ENCODE results near the gene PRLR. TPM values are rescaled to one million over a fixed set of nuclear protein-coding genes. Genes with fewer than 3 reads are reported as not detected.

The PRLR gene
- total and polyA plus RNA-seq, 9 of the 15 experiments (the other 6 are each of a cell fraction or from before 2014, with no cell fraction given), result 0.02 TPM; not detected in 8

GRCh38 chr5:35023391-35024178 lies 206.7 kb downstream of the PRLR start:
- Histone ChIP-seq H3K9ac (ENCODE audit: insufficient read depth in 1 of 2, low read depth in 2 of 2, low read length in 2 of 2) (no peak overlapping the region), H3K79me2 (ENCODE audit: control insufficient read depth, insufficient read depth, low read length) (no peaks in the 10 kb centered on the region), H3K4me2 (ENCODE audit: insufficient read depth, low read length) (no peak overlapping the region), H3K27me3 (ENCODE audit: control insufficient read depth in 2 of 2, insufficient read depth in 2 of 2, low read length in 2 of 2) (peaks cover 6 to 7% of the 10 kb centered on the region in 2 experiments; a peak in 3 of 5 replicates), H3K27ac (ENCODE audit: extremely low read depth, low read depth, low read length) (no peak overlapping the region), H3K4me1 (replicated peaks in 1 of 2; ENCODE audit: control insufficient read depth in 2 of 2, insufficient read depth in 2 of 2, low read length in 2 of 2) (no peaks in the 10 kb centered on the region), H2AFZ (ENCODE audit: low read depth, low read length) (no peak overlapping the region), H3K9me1 (ENCODE audit: control insufficient read depth, insufficient read depth, low read length) (no peaks in the 10 kb centered on the region), H3K36me3 (ENCODE audit: control insufficient read depth, insufficient read depth, low read length) (no peaks in the 10 kb centered on the region), H3K4me3 (no peak overlapping the region), H4K20me1 (replicated peaks; ENCODE audit: control insufficient read depth, insufficient read depth, low read length) (no peaks in the 10 kb centered on the region), H3K9me3 (replicated peaks; ENCODE audit: control insufficient read depth, insufficient read depth, low read depth, low read length) (no peaks in the 10 kb centered on the region)
- in situ Hi-C loops (cut with MboI) (no loop called here), intact Hi-C loops (cut with micrococcal nuclease) (no loop called here)
- 0% methylated on average over 7 of the region's 7 CpGs for WGBS (ENCODE audit: insufficient coverage, low coverage, missing lambda C conversion rate)
- ChIA-PET POLR2A (no interaction called here), CTCF (ENCODE audit: low intra/inter-chr PET ratio) (no interaction called here)
- ATAC-seq (no peak), FAIRE-seq (no peak), DNase-seq (ENCODE audit: extremely low read depth in 1 of 4, low spot score in 3 of 4) (no peak)
- no TSS peak for BruUV-seq (replicated peaks)
- TF ChIP-seq NRF1 (conservative IDR thresholded peaks at IDR 0.05 in 1 of 2, IDR thresholded peaks at IDR 0.05 in 1 of 2), result no peak
- no peak for TF ChIP-seq DIDO1 (tag; IDR thresholded peaks at IDR 0.05; ENCODE audit: low read depth)
- TF ChIP-seq, protein P1, sequence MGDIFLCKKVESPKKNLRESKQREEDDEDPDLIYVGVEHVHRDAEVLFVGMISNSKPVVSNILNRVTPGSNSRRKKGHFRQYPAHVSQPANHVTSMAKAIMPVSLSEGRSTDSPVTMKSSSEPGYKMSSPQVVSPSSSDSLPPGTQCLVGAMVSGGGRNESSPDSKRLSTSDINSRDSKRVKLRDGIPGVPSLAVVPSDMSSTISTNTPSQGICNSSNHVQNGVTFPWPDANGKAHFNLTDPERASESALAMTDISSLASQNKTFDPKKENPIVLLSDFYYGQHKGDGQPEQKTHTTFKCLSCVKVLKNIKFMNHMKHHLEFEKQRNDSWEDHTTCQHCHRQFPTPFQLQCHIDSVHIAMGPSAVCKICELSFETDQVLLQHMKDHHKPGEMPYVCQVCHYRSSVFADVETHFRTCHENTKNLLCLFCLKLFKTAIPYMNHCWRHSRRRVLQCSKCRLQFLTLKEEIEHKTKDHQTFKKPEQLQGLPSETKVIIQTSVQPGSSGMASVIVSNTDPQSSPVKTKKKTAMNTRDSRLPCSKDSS (IDR thresholded peaks at IDR 0.05; ENCODE audit: low read depth, partially characterized antibody), result no peak
- TF ChIP-seq, protein P2, sequence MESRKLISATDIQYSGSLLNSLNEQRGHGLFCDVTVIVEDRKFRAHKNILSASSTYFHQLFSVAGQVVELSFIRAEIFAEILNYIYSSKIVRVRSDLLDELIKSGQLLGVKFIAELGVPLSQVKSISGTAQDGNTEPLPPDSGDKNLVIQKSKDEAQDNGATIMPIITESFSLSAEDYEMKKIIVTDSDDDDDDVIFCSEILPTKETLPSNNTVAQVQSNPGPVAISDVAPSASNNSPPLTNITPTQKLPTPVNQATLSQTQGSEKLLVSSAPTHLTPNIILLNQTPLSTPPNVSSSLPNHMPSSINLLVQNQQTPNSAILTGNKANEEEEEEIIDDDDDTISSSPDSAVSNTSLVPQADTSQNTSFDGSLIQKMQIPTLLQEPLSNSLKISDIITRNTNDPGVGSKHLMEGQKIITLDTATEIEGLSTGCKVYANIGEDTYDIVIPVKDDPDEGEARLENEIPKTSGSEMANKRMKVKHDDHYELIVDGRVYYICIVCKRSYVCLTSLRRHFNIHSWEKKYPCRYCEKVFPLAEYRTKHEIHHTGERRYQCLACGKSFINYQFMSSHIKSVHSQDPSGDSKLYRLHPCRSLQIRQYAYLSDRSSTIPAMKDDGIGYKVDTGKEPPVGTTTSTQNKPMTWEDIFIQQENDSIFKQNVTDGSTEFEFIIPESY (CRISPR knock-in tag; IDR thresholded peaks at IDR 0.05), result no peak
- no peak for TF ChIP-seq ILK (tag; IDR thresholded peaks at IDR 0.05; ENCODE audit: borderline replicate concordance, low read depth)
- TF ChIP-seq HMG20B (CRISPR knock-in tag; IDR thresholded peaks at IDR 0.05), result no peak
- TF ChIP-seq KAT2B (IDR thresholded peaks at IDR 0.05; ENCODE audit: low read depth, low read length), result no peak
- no peak for TF ChIP-seq SP1 (CRISPR knock-in tag; IDR thresholded peaks at IDR 0.05)
- TF ChIP-seq, protein P3, sequence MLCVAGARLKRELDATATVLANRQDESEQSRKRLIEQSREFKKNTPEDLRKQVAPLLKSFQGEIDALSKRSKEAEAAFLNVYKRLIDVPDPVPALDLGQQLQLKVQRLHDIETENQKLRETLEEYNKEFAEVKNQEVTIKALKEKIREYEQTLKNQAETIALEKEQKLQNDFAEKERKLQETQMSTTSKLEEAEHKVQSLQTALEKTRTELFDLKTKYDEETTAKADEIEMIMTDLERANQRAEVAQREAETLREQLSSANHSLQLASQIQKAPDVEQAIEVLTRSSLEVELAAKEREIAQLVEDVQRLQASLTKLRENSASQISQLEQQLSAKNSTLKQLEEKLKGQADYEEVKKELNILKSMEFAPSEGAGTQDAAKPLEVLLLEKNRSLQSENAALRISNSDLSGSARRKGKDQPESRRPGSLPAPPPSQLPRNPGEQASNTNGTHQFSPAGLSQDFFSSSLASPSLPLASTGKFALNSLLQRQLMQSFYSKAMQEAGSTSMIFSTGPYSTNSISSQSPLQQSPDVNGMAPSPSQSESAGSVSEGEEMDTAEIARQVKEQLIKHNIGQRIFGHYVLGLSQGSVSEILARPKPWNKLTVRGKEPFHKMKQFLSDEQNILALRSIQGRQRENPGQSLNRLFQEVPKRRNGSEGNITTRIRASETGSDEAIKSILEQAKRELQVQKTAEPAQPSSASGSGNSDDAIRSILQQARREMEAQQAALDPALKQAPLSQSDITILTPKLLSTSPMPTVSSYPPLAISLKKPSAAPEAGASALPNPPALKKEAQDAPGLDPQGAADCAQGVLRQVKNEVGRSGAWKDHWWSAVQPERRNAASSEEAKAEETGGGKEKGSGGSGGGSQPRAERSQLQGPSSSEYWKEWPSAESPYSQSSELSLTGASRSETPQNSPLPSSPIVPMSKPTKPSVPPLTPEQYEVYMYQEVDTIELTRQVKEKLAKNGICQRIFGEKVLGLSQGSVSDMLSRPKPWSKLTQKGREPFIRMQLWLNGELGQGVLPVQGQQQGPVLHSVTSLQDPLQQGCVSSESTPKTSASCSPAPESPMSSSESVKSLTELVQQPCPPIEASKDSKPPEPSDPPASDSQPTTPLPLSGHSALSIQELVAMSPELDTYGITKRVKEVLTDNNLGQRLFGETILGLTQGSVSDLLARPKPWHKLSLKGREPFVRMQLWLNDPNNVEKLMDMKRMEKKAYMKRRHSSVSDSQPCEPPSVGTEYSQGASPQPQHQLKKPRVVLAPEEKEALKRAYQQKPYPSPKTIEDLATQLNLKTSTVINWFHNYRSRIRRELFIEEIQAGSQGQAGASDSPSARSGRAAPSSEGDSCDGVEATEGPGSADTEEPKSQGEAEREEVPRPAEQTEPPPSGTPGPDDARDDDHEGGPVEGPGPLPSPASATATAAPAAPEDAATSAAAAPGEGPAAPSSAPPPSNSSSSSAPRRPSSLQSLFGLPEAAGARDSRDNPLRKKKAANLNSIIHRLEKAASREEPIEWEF (CRISPR knock-in tag; IDR thresholded peaks at IDR 0.05), result no peak
- TF ChIP-seq ASH1L (IDR thresholded peaks at IDR 0.05; ENCODE audit: borderline replicate concordance, low read depth, partially characterized antibody), result no peak

Measured in K562 (cell line).